Trophoblast cell (in vitro differentiated cells and primary cell): ENCODE data around the gene SLC34A1.

Experiments used
- DNase-seq, 2 donors: peaks; one replicate each; pipeline ENCODE4 v3.0.0-alpha.2; 2016
- H2AFZ ChIP-seq: 2 replicates; pipeline ENCODE4 v1.6.1; 2013; ENCODE audit warnings: low read length, moderate library complexity, mild to moderate bottlenecking; ENCODE audit not compliant: insufficient read depth, poor library complexity
- H2AK5ac ChIP-seq: 2 replicates; pipeline ENCODE4 v1.6.1; 2013; ENCODE audit warnings: mild to moderate bottlenecking, low read length
- H2BK120ac ChIP-seq: 2 replicates; pipeline ENCODE4 v1.6.1; 2013; ENCODE audit warnings: low read length, mild to moderate bottlenecking, moderate library complexity; ENCODE audit not compliant: insufficient read depth, poor library complexity
- H2BK12ac ChIP-seq: 2 replicates; pipeline ENCODE4 v1.6.1; 2013; ENCODE audit warnings: mild to moderate bottlenecking, low read length, moderate library complexity
- H2BK5ac ChIP-seq: 2 replicates; pipeline ENCODE4 v1.6.1; 2013; ENCODE audit warnings: low read length, low read depth, moderate library complexity, mild to moderate bottlenecking; ENCODE audit not compliant: poor library complexity
- H3K14ac ChIP-seq: 2 replicates; pipeline ENCODE4 v1.6.1; 2013; ENCODE audit warnings: mild to moderate bottlenecking, low read length
- H3K18ac ChIP-seq: 2 replicates; pipeline ENCODE4 v1.6.1; 2013; ENCODE audit warnings: mild to moderate bottlenecking, low read length
- H3K23ac ChIP-seq: 2 replicates; pipeline ENCODE4 v1.6.1; 2013; ENCODE audit warnings: low read length
- H3K27ac ChIP-seq: 2 replicates; pipeline ENCODE4 v1.5.1; 2013; ENCODE audit warnings: low read depth, mild to moderate bottlenecking, inconsistent platforms, low read length, moderate library complexity
- H3K27me3 ChIP-seq: 2 replicates; pipeline ENCODE4 v1.6.1; 2013; ENCODE audit warnings: inconsistent platforms, mild to moderate bottlenecking, low read length, moderate library complexity; ENCODE audit not compliant: insufficient read depth
- H3K36me3 ChIP-seq, 2 experiments: 1 replicate in 1 of 2; 2 replicates in 1 of 2; pipeline ENCODE4 v1.6.1; 2013; ENCODE audit warnings: low read length in 2 of 2, mild to moderate bottlenecking in 2 of 2, moderate library complexity in 1 of 2; ENCODE audit not compliant: insufficient read depth in 2 of 2, control insufficient read depth in 1 of 2
- H3K4ac ChIP-seq: 2 replicates; pipeline ENCODE4 v1.6.1; 2013; ENCODE audit warnings: low read depth, mild to moderate bottlenecking, low read length, moderate library complexity
- H3K4me1 ChIP-seq, 2 experiments: 1 replicate in 1 of 2; 2 replicates in 1 of 2; pipeline ENCODE4 v1.6.1; 2013; ENCODE audit warnings: low read length in 2 of 2, mild to moderate bottlenecking in 2 of 2, moderate library complexity in 1 of 2; ENCODE audit not compliant: insufficient read depth in 2 of 2, control insufficient read depth in 1 of 2
- H3K4me2 ChIP-seq: 2 replicates; pipeline ENCODE4 v1.6.1; 2013; ENCODE audit warnings: inconsistent platforms, mild to moderate bottlenecking, low read length, moderate library complexity
- H3K4me3 ChIP-seq: 2 replicates; pipeline ENCODE4 v1.5.1; 2013; ENCODE audit warnings: mild to moderate bottlenecking, low read depth, low read length, inconsistent platforms
- H3K79me1 ChIP-seq: one replicate; pipeline ENCODE4 v1.6.1; 2013; ENCODE audit warnings: low read length
- H3K79me2 ChIP-seq: 2 replicates; pipeline ENCODE4 v1.6.1; 2013; ENCODE audit warnings: low read length, mild to moderate bottlenecking; ENCODE audit not compliant: control insufficient read depth, insufficient read depth, poor library complexity
- H3K9ac ChIP-seq: 2 replicates; pipeline ENCODE4 v1.6.1; 2013; ENCODE audit warnings: mild to moderate bottlenecking, low read length
- H3K9me3 ChIP-seq: 2 replicates; pipeline ENCODE4 v1.6.1; 2013; ENCODE audit warnings: low read depth, mild to moderate bottlenecking, control low read depth, inconsistent platforms, low read length; ENCODE audit not compliant: insufficient read depth
- H4K12ac ChIP-seq: 2 replicates; pipeline ENCODE4 v1.6.1; 2013; ENCODE audit warnings: low read depth, mild to moderate bottlenecking, low read length, moderate library complexity
- H4K8ac ChIP-seq: 2 replicates; pipeline ENCODE4 v1.6.1; 2013; ENCODE audit warnings: low read depth, mild to moderate bottlenecking, low read length, moderate library complexity
- H4K91ac ChIP-seq: one replicate; pipeline ENCODE4 v1.6.1; 2013; ENCODE audit warnings: low read depth, mild to moderate bottlenecking, low read length, moderate library complexity
- WGBS: extraction: QIAGEN DNeasy Blood & Tissue Kit; methylation state at CpG from one replicate; pipeline ENCODE4 v1.1.7; 2013; ENCODE audit warnings: missing lambda C conversion rate; ENCODE audit not compliant: insufficient read length, insufficient coverage; ENCODE audit errors: extremely low coverage; 5-methylcytosine and 5-hydroxymethylcytosine counted together

SLC34A1 gene

GRCh38 chr5:177423671-177424070 is 39.4 kb downstream of the SLC34A1 start:
- Histone ChIP-seq H2AK5ac (no peak overlapping the region), H3K4me3 (no peak overlapping the region), H3K27ac (no peak overlapping the region), H3K14ac (no peak overlapping the region), H2BK5ac (no peak overlapping the region), H3K9me3 (no peaks in the 10 kb centered on the region), H3K9ac (no peak overlapping the region), H4K12ac (no peak overlapping the region), H3K79me1 (peaks cover 9% of the 10 kb centered on the region), H2BK12ac (no peak overlapping the region), H3K36me3 (no peaks in the 10 kb centered on the region), H3K4ac (no peak overlapping the region), H3K23ac (no peak overlapping the region), H4K8ac (no peak overlapping the region), H2AFZ (no peak overlapping the region), H3K18ac (no peak overlapping the region), H3K79me2 (peaks cover 5% of the 10 kb centered on the region), H4K91ac (no peak overlapping the region), H2BK120ac (no peak overlapping the region), H3K4me1 (peaks cover 13 to 14% of the 10 kb centered on the region in 2 experiments), H3K27me3 (no peaks in the 10 kb centered on the region), H3K4me2 (no peak overlapping the region)
- WGBS, result no CpG with 5 or more reads among the region's 2 CpGs
- no peak for DNase-seq

DNA sequence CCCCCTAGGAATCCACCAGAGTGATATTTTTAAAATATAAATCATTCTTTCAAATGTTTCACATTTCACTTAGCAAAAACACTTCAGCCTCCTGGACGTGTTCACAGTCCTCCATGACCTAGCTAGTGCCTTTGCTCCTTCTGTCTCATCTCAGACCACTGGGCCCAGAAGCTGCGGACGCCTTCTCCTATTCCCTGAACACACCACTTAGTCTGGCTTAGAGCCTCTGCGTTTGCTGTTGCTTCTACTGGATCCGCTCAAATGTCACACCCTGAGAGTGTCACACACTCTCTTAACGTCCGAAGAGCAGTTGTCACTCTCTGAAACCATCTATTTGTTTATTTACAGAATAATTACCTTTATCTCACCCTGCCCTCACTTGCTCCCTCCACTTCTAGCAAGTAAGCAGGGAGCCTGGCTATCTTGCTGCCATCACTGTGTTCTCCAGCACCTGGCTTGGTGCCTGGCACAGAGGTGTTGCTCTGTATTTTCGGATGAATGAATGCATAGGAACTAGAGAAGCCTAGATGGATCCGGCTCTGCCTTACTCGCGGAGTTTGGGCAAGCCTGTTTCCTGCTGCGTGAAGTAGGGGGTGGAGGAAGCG is 41.1 kb downstream of the SLC34A1 start:
- Histone ChIP-seq H2AK5ac (peak overlapping the region; percentile 69), H3K36me3 (peaks cover 0 to 2% of the 10 kb centered on the region in 2 experiments), H2AFZ (peak overlapping the region; percentile 59), H3K14ac (peak overlapping the region; percentile 64), H2BK5ac (peak overlapping the region; percentile 18), H3K4me3 (peak overlapping the region; percentile 80), H4K8ac (peak overlapping the region; percentile 95), H3K9me3 (no peaks in the 10 kb centered on the region), H3K4me1 (peaks cover 13 to 14% of the 10 kb centered on the region in 2 experiments), H4K12ac (peak overlapping the region; percentile 79), H3K23ac (no peak overlapping the region), H3K9ac (peak overlapping the region; percentile 42), H3K79me2 (peaks cover 5% of the 10 kb centered on the region), H4K91ac (peak overlapping the region; percentile 92), H3K4ac (peak overlapping the region; percentile 42), H2BK12ac (peak overlapping the region; percentile 74), H3K4me2 (peak overlapping the region; percentile 70), H3K18ac (peak overlapping the region; percentile 34), H3K79me1 (peaks cover 9% of the 10 kb centered on the region), H3K27me3 (no peaks in the 10 kb centered on the region), H3K27ac (peak overlapping the region; percentile 82), H2BK120ac (peak overlapping the region; percentile 54)
- WGBS, result no CpG with 5 or more reads among the region's 13 CpGs
- no peak for DNase-seq

GRCh38 chr5:177425801-177426565 is 41.7 kb downstream of the SLC34A1 start:
- peak overlapping the region; percentile 85 for H3K9ac ChIP-seq

DNA sequence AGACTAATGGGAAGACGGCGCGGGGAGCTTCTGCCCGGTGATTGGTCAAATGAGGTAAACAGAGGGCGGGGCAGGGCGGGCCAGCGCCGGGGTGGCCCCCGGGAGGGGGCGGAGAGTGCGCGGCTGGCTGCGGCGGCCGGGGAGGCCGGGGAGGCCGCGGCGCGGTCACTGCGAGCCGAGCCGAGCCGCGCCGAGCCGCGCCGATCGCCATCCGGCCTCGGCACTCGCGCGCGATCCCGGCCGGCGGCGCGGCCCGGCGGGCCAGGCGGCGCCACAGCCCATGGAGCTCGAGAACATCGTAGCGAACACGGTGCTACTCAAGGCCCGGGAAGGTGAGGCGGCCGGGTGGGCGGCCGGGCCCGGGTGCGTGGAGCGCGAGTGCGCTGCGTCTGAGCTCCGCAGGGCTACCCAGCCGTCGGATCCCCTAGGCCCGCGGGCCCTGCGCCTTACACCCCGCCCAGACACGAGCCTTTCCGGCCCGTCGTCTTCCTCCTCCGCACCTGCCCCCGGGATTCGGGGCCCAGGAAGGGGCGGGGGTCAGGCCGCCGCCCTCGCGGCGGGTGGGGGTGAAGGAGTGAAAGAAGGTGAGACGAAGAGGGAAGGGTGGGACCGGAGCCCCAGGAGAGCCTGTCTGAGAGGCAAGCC is 42.5 kb downstream of the SLC34A1 start, which contains the start of gene GRK6:
GRK6 (plus strand) TSS at position 111 of the 645 bp plus-strand sequence; CDS start at position 281, 170 bp downstream.
- Histone ChIP-seq H3K9me3 (no peaks in the 10 kb centered on the region), H2BK120ac (peak within 1 kb of the TSS; percentile 84), H2AK5ac (peak within 1 kb of the TSS; percentile 69), H3K4me3 (peak within 1 kb of the TSS; percentile 84), H3K79me2 (peaks cover 5% of the 10 kb centered on the region), H4K12ac (peak within 1 kb of the TSS; percentile 92), H2BK5ac (peak within 1 kb of the TSS; percentile 89), H3K14ac (peak within 1 kb of the TSS; percentile 93), H4K91ac (peak within 1 kb of the TSS; percentile 92), H2AFZ (peak within 1 kb of the TSS; percentile 77), H3K4me2 (peak within 1 kb of the TSS; percentile 81), H3K79me1 (peaks cover 9% of the 10 kb centered on the region), H3K27ac (peak within 1 kb of the TSS; percentile 82), H4K8ac (peak within 1 kb of the TSS; percentile 95), H3K23ac (no peak within 1 kb of the TSS), H3K9ac (peak within 1 kb of the TSS; percentile 89), H3K4ac (peak within 1 kb of the TSS; percentile 42), H3K27me3 (no peaks in the 10 kb centered on the region), H3K4me1 (peaks cover 13 to 14% of the 10 kb centered on the region in 2 experiments), H3K18ac (peak within 1 kb of the TSS; percentile 95), H3K36me3 (peaks cover 4 to 8% of the 10 kb centered on the region in 2 experiments), H2BK12ac (peak within 1 kb of the TSS; percentile 74)
- no CpG with 5 or more reads among the region's 82 CpGs for WGBS
- DNase-seq, result no peak

More at GRCh38 chr5:177425801-177426565, 41.7 kb downstream of the SLC34A1 start:
- peak overlapping the region; percentile 74 for H2BK12ac ChIP-seq
- peaks cover 0 to 2% of the 10 kb centered on the region in 2 experiments for H3K36me3 ChIP-seq
- H3K4me3 ChIP-seq, result peak overlapping the region; percentile 80
- peaks cover 13 to 14% of the 10 kb centered on the region in 2 experiments for H3K4me1 ChIP-seq
- H4K91ac ChIP-seq, result peak overlapping the region; percentile 92
- no peaks in the 10 kb centered on the region for H3K9me3 ChIP-seq
- no peaks in the 10 kb centered on the region for H3K27me3 ChIP-seq
- no CpG with 5 or more reads among the region's 52 CpGs for whole genome bisulfite sequencing
- peak overlapping the region; percentile 42 for H3K4ac ChIP-seq
- H3K14ac ChIP-seq, result peak overlapping the region; percentile 93
- peaks cover 9% of the 10 kb centered on the region for H3K79me1 ChIP-seq
- peak overlapping the region; percentile 84 for H2BK120ac ChIP-seq
- peak overlapping the region; percentile 63 for H2AFZ ChIP-seq
- peak overlapping the region; percentile 95 for H4K8ac ChIP-seq
- no peak overlapping the region for H3K23ac ChIP-seq
- H2AK5ac ChIP-seq, result peak overlapping the region; percentile 69
- H2BK5ac ChIP-seq, result peak overlapping the region; percentile 89
- H3K79me2 ChIP-seq, result peaks cover 5% of the 10 kb centered on the region
- H3K18ac ChIP-seq, result peak overlapping the region; percentile 82
- peak overlapping the region; percentile 82 for H3K27ac ChIP-seq
- DNase-seq, result peak; percentile 100
- H3K4me2 ChIP-seq, result peak overlapping the region; percentile 70
- H4K12ac ChIP-seq, result peak overlapping the region; percentile 92
